Mesothelial cell of epicardium (in vitro differentiated cells): ENCODE results near the gene CHST11. TPM values are rescaled to one million over a fixed set of nuclear protein-coding genes. Genes with fewer than 3 reads are reported as not detected.

Source experiments
- DNase-seq, 2 experiments: peaks; one replicate each; pipeline ENCODE4 v3.0.0; 2021; ENCODE audit warnings: low spot score in 2 of 2; ENCODE audit not compliant: unreplicated experiment in 2 of 2
- H3K27ac Mint-ChIP-seq: 2 replicates; pipeline ENCODE4 v1.8.0; 2021; ENCODE audit warnings: mixed read lengths
- H3K27me3 Mint-ChIP-seq: 2 replicates; pipeline ENCODE4 v1.8.0; 2021; ENCODE audit warnings: low read depth, mixed read lengths
- H3K36me3 Mint-ChIP-seq: 2 replicates; pipeline ENCODE4 v1.8.0; 2021; ENCODE audit warnings: mixed read lengths
- H3K4me1 Mint-ChIP-seq: 2 replicates; pipeline ENCODE4 v1.8.0; 2021; ENCODE audit warnings: mixed read lengths
- H3K4me3 Mint-ChIP-seq: 2 replicates; pipeline ENCODE4 v1.8.0; 2021; ENCODE audit warnings: mild to moderate bottlenecking, moderate library complexity, mixed read lengths
- H3K9me3 Mint-ChIP-seq: 2 replicates; pipeline ENCODE4 v1.8.0; 2021; ENCODE audit warnings: mixed read lengths
- total RNA-seq: library from RNA; stranded (reverse); gene quantifications from 3 replicates; pipeline ENCODE4 v1.2.1, GENCODE V29; 2021
- TF ChIP-seq, protein P1 (sequence below): fragments of 200-600 bp; sonication (generic); IDR thresholded peaks from one replicate; pipeline ENCODE4 v1.5.0; 2021; ENCODE audit warnings: antibody characterized with exemption; ENCODE audit not compliant: unreplicated experiment

Gene CHST11
- total RNA-seq, 1 donor from 2014 or later: 15.0 TPM

DNA sequence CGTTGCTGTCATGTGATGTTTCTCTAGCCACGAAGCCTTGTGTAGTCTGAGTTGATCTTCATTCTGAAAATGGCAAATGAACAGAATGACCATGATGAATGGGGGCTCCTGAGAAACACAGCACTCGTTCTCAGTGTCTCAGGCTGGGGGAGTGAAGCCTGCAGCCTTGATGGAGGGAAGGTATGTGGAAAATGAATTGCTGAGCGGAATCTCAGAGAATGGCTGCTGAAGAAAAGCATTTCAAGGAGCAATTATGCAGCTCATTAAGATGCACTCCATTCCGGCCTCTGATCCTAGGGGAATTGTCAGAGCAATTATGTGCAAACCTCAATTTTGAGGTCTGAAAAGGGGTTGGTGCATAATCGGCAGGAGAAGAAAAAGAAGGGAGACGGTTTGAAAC lies 167.1 kb downstream of the CHST11 start:
- H3K4me1 Mint-ChIP-seq: peaks cover 16% of the 10 kb centered on the region
- TF ChIP-seq, protein P1, sequence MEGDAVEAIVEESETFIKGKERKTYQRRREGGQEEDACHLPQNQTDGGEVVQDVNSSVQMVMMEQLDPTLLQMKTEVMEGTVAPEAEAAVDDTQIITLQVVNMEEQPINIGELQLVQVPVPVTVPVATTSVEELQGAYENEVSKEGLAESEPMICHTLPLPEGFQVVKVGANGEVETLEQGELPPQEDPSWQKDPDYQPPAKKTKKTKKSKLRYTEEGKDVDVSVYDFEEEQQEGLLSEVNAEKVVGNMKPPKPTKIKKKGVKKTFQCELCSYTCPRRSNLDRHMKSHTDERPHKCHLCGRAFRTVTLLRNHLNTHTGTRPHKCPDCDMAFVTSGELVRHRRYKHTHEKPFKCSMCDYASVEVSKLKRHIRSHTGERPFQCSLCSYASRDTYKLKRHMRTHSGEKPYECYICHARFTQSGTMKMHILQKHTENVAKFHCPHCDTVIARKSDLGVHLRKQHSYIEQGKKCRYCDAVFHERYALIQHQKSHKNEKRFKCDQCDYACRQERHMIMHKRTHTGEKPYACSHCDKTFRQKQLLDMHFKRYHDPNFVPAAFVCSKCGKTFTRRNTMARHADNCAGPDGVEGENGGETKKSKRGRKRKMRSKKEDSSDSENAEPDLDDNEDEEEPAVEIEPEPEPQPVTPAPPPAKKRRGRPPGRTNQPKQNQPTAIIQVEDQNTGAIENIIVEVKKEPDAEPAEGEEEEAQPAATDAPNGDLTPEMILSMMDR: no peak
- H3K9me3 Mint-ChIP-seq: no peaks in the 10 kb centered on the region
- H3K36me3 Mint-ChIP-seq: no peaks in the 10 kb centered on the region
- H3K27ac Mint-ChIP-seq: no peak overlapping the region
- DNase-seq: no peak
- peaks cover 91% of the 10 kb centered on the region for H3K27me3 Mint-ChIP-seq
- no peak overlapping the region for H3K4me3 Mint-ChIP-seq

DNA sequence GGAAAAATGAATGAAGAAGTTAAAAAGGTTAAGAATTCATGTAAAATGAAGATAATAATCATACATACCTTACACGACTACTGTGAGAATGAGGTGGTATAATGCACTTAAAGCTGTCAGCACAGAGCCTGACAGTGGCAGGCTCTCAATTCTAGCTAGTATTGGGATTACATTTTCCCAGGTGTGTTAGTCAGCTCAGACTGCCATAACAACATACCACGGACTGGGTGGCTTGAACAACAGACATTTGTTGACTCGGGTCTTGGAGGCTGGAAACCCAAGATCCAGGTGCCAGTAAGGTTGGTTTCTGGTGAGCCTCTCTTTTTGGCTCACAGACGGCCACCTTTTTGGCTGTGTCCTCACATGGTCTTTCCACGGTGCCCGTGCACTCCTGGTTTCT lies 167.8 kb downstream of the CHST11 start:
- Mint-ChIP-seq H3K9me3 (no peaks in the 10 kb centered on the region), H3K27me3 (peaks cover 88% of the 10 kb centered on the region), H3K4me1 (peaks cover 16% of the 10 kb centered on the region), H3K27ac (no peak overlapping the region), H3K36me3 (no peaks in the 10 kb centered on the region), H3K4me3 (no peak overlapping the region)
- no peak for DNase-seq
- TF ChIP-seq, protein P1: no peak

DNA sequence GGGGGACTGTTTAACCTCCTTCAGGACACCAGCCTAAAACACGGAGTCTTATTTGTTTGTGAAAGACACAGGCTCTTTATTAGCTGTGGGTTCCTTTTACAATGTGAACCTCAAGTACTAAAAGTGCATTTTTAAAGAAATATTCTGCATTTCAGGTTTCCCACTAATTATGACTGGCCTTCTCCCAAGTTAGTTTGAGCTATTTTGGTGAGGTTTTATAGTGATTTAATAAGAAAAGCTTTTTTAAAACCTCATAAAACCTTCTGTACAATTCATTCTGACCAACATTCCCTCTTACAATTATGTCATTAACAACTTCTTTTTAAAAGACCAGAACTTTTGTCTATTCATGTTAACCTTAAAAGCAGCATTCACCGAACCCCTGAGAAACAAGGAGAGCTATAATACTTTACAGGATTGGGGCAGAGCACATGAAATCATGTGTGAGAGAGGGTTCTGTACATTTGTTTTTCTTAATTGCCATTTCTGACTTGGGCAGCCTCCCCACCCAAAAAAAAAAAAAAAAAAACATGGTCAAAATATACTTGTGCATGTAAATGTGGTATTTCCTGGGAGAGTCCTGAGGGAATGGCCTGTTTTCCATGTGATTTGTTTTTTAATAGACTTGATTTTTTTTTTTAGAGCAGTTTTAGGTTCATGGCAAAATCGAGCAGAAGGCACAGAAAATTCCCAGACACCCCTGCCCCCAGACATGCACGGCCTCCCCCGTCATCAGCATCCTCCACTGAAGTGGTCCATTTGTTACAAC lies 169.5 kb downstream of the CHST11 start:
- Mint-ChIP-seq H3K4me1 (peaks cover 13% of the 10 kb centered on the region), H3K27me3 (peaks cover 92% of the 10 kb centered on the region), H3K9me3 (no peaks in the 10 kb centered on the region), H3K36me3 (no peaks in the 10 kb centered on the region), H3K27ac (no peak overlapping the region), H3K4me3 (no peak overlapping the region)
- no peak for DNase-seq
- TF ChIP-seq, protein P1: no peak

DNA sequence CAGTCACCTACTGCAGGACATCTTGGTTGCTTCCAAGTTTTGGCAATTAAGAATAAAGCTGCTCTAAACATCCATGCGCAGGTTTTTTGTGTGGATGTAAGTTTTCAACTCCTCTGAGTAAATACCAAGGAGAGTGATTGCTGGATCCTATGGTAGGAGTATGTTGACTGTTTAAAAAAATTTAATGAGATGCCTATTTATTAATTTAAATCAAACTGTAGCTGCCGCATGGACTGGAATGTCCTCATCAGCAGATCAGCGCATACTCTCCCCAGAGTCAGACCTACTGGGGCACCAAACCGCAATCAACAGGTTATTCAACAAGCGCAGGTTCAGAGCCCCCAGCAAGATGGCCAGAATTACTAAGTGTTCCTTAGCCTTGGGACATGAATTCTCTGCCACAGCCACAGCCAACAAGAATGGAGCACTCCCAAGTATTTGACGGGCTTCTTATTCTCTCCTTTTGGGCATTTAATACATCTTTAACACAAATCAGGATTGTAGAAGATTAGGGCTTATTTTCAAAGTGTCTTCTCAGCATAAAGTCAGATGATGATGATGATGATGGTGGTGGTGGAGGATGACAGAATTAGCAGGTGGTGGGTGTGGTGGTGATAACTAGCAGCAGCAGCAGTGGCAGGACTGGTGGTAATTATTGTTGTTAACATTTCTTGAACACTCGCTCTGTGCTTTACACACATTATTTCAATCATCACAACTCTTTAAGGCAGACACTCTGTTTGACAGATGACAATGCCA lies 170.7 kb downstream of the CHST11 start:
- no peaks in the 10 kb centered on the region for H3K9me3 Mint-ChIP-seq
- H3K27ac Mint-ChIP-seq: no peak overlapping the region
- H3K4me1 Mint-ChIP-seq: peaks cover 17% of the 10 kb centered on the region
- DNase-seq: no peak
- no peak overlapping the region for H3K4me3 Mint-ChIP-seq
- H3K27me3 Mint-ChIP-seq: peaks cover 92% of the 10 kb centered on the region
- no peaks in the 10 kb centered on the region for H3K36me3 Mint-ChIP-seq
- TF ChIP-seq, protein P1: no peak

DNA sequence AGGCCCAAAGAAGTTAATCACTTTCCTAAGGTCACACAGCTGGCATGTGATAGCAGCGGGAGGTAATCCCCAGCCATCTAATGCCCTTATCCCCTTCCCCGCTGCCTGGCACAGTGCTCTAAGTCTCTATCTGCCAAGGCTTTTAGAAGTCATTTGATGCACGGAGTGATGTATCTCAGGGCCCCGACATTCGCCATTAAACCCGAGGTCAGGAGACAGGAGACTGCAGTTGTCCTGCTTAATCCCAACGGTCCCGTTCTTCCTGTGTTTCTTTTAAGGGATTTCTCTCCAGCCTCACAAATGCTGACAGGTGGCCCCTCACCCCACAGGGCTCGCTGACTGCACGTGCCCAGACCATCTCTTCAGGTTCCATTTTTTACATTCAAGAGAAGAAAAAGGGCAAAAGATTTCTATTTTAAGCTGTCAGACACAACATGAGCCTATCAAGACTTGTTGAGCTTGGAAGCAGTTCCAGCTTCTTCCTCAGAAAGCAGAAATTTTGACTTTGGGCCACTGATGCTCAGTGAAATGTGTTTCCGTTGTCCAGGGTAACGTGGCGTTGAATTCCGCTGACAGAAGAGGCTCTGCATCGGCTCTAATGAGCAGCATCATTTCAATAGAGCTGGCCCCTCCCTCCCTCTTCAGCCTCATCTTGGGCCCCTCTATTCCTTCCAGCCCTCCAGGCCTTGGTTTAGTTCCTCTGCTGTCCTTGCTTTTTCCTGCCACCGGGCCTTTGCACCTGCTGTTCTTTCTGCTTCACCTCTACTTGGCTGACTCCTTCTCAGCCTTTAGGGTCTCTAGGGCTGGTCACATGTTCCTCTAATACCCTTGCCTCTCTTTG lies 171.5 kb downstream of the CHST11 start:
- no peaks in the 10 kb centered on the region for H3K36me3 Mint-ChIP-seq
- no peak for DNase-seq
- H3K27me3 Mint-ChIP-seq: peaks cover 91% of the 10 kb centered on the region
- H3K27ac Mint-ChIP-seq: no peak overlapping the region
- TF ChIP-seq, protein P1: no peak
- H3K9me3 Mint-ChIP-seq: no peaks in the 10 kb centered on the region
- peaks cover 23% of the 10 kb centered on the region for H3K4me1 Mint-ChIP-seq
- no peak overlapping the region for H3K4me3 Mint-ChIP-seq
